ENCODE results near the gene PDGFD.

DNA sequence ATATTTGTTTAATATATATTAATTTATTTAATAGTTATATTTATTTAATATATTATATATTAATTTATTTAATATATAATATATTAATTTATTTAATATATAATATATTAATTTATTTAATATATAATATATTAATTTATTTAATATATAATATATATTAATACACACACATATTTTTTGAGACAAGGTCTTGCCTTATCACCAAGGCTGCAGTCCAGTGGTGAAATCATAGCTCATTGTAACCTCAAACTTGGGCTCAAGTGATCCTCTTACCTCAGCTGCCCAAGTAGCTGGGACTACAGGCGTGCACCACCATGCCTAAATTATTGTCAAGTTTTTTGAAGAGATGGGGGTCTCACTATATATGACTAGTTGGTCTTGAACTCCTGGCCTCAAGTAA is 178.9 kb downstream of the PDGFD start:
- TF ChIP-seq, protein P1, sequence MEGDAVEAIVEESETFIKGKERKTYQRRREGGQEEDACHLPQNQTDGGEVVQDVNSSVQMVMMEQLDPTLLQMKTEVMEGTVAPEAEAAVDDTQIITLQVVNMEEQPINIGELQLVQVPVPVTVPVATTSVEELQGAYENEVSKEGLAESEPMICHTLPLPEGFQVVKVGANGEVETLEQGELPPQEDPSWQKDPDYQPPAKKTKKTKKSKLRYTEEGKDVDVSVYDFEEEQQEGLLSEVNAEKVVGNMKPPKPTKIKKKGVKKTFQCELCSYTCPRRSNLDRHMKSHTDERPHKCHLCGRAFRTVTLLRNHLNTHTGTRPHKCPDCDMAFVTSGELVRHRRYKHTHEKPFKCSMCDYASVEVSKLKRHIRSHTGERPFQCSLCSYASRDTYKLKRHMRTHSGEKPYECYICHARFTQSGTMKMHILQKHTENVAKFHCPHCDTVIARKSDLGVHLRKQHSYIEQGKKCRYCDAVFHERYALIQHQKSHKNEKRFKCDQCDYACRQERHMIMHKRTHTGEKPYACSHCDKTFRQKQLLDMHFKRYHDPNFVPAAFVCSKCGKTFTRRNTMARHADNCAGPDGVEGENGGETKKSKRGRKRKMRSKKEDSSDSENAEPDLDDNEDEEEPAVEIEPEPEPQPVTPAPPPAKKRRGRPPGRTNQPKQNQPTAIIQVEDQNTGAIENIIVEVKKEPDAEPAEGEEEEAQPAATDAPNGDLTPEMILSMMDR (IDR thresholded peaks at IDR 0.05; ENCODE audit: extremely low read depth in 1 of 2, insufficient read depth in 1 of 2, low read depth in 1 of 2, low read length in 2 of 2): no peak
- TF ChIP-seq, protein P2, sequence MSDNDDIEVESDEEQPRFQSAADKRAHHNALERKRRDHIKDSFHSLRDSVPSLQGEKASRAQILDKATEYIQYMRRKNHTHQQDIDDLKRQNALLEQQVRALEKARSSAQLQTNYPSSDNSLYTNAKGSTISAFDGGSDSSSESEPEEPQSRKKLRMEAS (IDR thresholded peaks at IDR 0.05; ENCODE audit: insufficient read depth, insufficient read length): no peak
- TF ChIP-seq EZH2 (IDR thresholded peaks at IDR 0.05; ENCODE audit: borderline replicate concordance, low read depth, low read length, severe bottlenecking) (no peak), POLR2A (IDR thresholded peaks at IDR 0.05; ENCODE audit: low read depth, low read length) (no peak), MYC (IDR thresholded peaks at IDR 0.05; ENCODE audit: low read depth, low read length) (no peak), POLR2AphosphoS5 (IDR thresholded peaks at IDR 0.05; ENCODE audit: insufficient read depth, low read depth, low read length) (no peak)

Measured in endothelial cell of umbilical vein (primary cell).